ENCODE results near the gene ARHGAP10. TPM values are rescaled to one million over a fixed set of nuclear protein-coding genes. Genes with fewer than 3 reads are reported as not detected.
A peak's percentile ranks its signal among the peaks of the same experiment; 100 is the strongest.

The ARHGAP10 gene
- total and polyA plus RNA-seq, 2 donors from 2014 or later, result 13.4 to 20.3 TPM

DNA sequence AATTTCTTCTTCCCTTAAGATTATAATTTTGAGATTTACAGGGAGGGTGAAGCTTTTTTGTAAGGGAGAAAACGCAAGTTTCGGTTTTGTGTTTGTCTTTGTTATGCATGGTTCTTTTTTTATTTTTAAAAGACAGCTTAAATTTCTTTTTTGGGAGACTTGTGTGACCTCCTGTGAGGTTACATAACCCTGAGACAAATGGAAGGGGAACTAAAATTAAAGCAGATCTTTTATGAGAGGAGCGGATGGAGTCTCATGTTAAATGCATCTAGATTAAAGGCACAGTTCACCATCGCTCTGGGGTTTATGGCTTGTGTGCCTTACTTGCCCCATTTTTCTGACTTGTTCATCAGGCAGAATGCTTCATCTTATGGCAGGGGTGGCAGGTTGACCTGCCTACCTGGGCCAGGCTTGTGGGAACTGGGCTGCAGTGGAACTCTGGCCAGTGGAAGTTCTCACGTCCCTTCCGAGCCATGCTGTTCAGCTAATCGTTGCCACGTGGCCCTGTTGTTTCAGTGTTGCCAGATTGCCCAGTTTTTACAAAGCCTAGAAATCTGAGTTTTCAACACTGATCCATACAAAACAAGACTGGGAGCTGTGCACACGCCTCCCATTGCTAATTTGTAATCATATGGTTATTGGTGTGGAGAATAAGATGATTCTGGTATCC is 291.8 kb downstream of the ARHGAP10 start:
- Histone ChIP-seq H3K9ac (ENCODE audit: low read length in 3 of 3) (no peak overlapping the region), H3K27ac (ENCODE audit: low read depth in 2 of 2, low read length in 2 of 2) (no peak overlapping the region), H3K4me3 (ENCODE audit: low read length in 3 of 3) (peak overlapping the region in 1 of 3 donors; percentile 33), H3K27me3 (ENCODE audit: control insufficient read depth, insufficient read depth, low read length) (no peaks in the 10 kb centered on the region), H3K36me3 (ENCODE audit: control insufficient read depth in 2 of 3, insufficient read depth in 3 of 3, low read length in 3 of 3) (no peaks in the 10 kb centered on the region), H3K9me3 (ENCODE audit: control insufficient read depth in 2 of 3, insufficient read depth in 1 of 3, low read length in 3 of 3) (no peaks in the 10 kb centered on the region), H3K4me1 (ENCODE audit: control insufficient read depth in 2 of 3, insufficient read depth in 2 of 3, low read depth in 1 of 3, low read length in 3 of 3) (no peaks in the 10 kb centered on the region)
- DNase-seq (no peak), FAIRE-seq (no peak)
- TF ChIP-seq, protein P1, sequence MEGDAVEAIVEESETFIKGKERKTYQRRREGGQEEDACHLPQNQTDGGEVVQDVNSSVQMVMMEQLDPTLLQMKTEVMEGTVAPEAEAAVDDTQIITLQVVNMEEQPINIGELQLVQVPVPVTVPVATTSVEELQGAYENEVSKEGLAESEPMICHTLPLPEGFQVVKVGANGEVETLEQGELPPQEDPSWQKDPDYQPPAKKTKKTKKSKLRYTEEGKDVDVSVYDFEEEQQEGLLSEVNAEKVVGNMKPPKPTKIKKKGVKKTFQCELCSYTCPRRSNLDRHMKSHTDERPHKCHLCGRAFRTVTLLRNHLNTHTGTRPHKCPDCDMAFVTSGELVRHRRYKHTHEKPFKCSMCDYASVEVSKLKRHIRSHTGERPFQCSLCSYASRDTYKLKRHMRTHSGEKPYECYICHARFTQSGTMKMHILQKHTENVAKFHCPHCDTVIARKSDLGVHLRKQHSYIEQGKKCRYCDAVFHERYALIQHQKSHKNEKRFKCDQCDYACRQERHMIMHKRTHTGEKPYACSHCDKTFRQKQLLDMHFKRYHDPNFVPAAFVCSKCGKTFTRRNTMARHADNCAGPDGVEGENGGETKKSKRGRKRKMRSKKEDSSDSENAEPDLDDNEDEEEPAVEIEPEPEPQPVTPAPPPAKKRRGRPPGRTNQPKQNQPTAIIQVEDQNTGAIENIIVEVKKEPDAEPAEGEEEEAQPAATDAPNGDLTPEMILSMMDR (IDR thresholded peaks at IDR 0.05; ENCODE audit: borderline replicate concordance, extremely low read depth, insufficient read depth), result no peak
- intact Hi-C loops (cut with DNase I), result no loop called here

DNA sequence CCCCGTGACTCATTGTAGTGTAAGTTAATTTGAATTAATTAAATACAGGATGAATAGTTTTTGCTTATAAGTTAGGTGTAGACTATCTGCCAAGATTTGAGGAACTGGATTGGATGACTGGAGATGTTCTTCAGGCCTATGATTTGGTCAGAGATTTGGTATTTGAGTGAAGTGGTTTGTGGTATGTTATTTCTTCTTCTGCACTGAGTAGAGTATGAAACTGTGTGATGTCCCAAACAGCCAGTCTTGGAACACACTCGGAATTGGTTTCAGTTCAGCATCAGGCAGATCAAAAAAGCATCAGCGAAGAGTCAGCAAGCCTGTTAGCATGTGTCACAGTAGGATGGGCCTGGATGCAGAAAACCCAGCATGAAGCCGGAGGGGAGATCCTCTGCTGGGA is 294.1 kb downstream of the ARHGAP10 start:
- no peaks in the 10 kb centered on the region for H3K9me3 ChIP-seq (ENCODE audit: control insufficient read depth in 2 of 3, insufficient read depth in 1 of 3, low read length in 3 of 3)
- intact Hi-C loops (cut with DNase I), result no loop called here
- no peak overlapping the region for H3K9ac ChIP-seq (ENCODE audit: low read length in 3 of 3)
- no peaks in the 10 kb centered on the region for H3K27me3 ChIP-seq (ENCODE audit: control insufficient read depth, insufficient read depth, low read length)
- no peak overlapping the region for H3K27ac ChIP-seq (ENCODE audit: low read depth in 2 of 2, low read length in 2 of 2)
- DNase-seq, result no peak
- no peak for FAIRE-seq
- H3K4me3 ChIP-seq (ENCODE audit: low read length in 3 of 3), result no peak overlapping the region
- H3K4me1 ChIP-seq (ENCODE audit: control insufficient read depth in 2 of 3, insufficient read depth in 2 of 3, low read depth in 1 of 3, low read length in 3 of 3), result no peaks in the 10 kb centered on the region
- TF ChIP-seq, protein P1 (IDR thresholded peaks at IDR 0.05; ENCODE audit: borderline replicate concordance, extremely low read depth, insufficient read depth), result no peak
- H3K36me3 ChIP-seq (ENCODE audit: control insufficient read depth in 2 of 3, insufficient read depth in 3 of 3, low read length in 3 of 3), result no peaks in the 10 kb centered on the region

DNA sequence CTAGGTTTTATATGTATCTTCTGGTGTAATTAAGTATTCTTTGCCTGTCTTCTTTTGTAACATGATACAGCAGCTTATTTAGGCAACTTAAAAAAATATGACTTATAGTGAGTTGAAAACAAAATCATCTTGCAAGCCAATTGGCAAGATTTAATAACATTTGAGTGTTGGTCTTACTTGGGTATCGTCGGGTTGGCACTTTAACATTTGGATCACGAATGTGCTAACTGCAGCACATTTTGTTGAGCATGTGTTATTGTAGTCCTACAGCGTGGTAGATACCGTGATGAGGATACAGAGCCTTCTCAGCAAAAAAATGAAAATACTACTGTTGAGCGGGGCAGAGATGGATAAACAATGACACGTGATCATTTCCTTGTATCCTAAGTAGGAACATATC is 295.3 kb downstream of the ARHGAP10 start:
- DNase-seq, result no peak
- Histone ChIP-seq H3K27ac (ENCODE audit: low read depth in 2 of 2, low read length in 2 of 2) (no peak overlapping the region), H3K9ac (ENCODE audit: low read length in 3 of 3) (no peak overlapping the region), H3K36me3 (ENCODE audit: control insufficient read depth in 2 of 3, insufficient read depth in 3 of 3, low read length in 3 of 3) (no peaks in the 10 kb centered on the region), H3K27me3 (ENCODE audit: control insufficient read depth, insufficient read depth, low read length) (no peaks in the 10 kb centered on the region), H3K4me1 (ENCODE audit: control insufficient read depth in 2 of 3, insufficient read depth in 2 of 3, low read depth in 1 of 3, low read length in 3 of 3) (no peaks in the 10 kb centered on the region), H3K9me3 (ENCODE audit: control insufficient read depth in 2 of 3, insufficient read depth in 1 of 3, low read length in 3 of 3) (no peaks in the 10 kb centered on the region), H3K4me3 (ENCODE audit: low read length in 3 of 3) (no peak overlapping the region)
- intact Hi-C loops (cut with DNase I), result no loop called here
- TF ChIP-seq, protein P1 (IDR thresholded peaks at IDR 0.05; ENCODE audit: borderline replicate concordance, extremely low read depth, insufficient read depth), result no peak
- FAIRE-seq, result no peak

DNA sequence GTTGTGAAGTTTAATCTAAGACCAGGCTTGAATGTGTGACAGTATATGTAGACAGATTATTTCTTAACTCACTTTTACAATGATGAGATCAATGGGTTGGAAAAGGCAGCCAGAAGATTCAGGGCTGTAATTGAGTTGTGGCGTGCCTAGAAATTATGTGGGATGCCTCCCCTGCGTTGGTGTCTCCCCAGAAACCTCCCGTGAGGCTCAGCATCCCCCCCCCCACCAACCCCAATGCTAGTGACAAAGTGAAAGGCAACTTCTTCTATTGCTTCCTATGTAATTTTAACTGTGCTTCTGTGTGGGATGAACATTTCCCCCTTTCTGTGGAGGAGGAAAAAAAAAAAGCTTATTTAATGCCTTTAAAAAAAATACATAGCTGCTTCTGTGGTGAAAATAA is 297.9 kb downstream of the ARHGAP10 start:
- FAIRE-seq (no peak), DNase-seq (no peak)
- Histone ChIP-seq H3K27me3 (ENCODE audit: control insufficient read depth, insufficient read depth, low read length) (no peaks in the 10 kb centered on the region), H3K36me3 (ENCODE audit: control insufficient read depth in 2 of 3, insufficient read depth in 3 of 3, low read length in 3 of 3) (no peaks in the 10 kb centered on the region), H3K4me1 (ENCODE audit: control insufficient read depth in 2 of 3, insufficient read depth in 2 of 3, low read depth in 1 of 3, low read length in 3 of 3) (no peaks in the 10 kb centered on the region), H3K4me3 (ENCODE audit: low read length in 3 of 3) (no peak overlapping the region), H3K27ac (ENCODE audit: low read depth in 2 of 2, low read length in 2 of 2) (no peak overlapping the region), H3K9ac (ENCODE audit: low read length in 3 of 3) (no peak overlapping the region), H3K9me3 (ENCODE audit: control insufficient read depth in 2 of 3, insufficient read depth in 1 of 3, low read length in 3 of 3) (no peaks in the 10 kb centered on the region)
- TF ChIP-seq, protein P1 (IDR thresholded peaks at IDR 0.05; ENCODE audit: borderline replicate concordance, extremely low read depth, insufficient read depth), result no peak
- intact Hi-C loops (cut with DNase I), result no loop called here

All from kidney (tissue), 14 donors.